ENCODE results near the gene STK24. TPM values are rescaled to one million over a fixed set of nuclear protein-coding genes. Genes with fewer than 3 reads are reported as not detected.

The STK24 gene
- polyA plus RNA-seq, 3 donors = 14.2 to 59.8 (median 28.9) TPM

- H3K79me2 ChIP-seq (ENCODE audit: insufficient read depth, low read length) = peaks cover 91% of the 10 kb centered on the region
- H2AFZ ChIP-seq (ENCODE audit: insufficient read depth, low read depth, low read length, poor library complexity, severe bottlenecking) = no peak overlapping the region
- TF ChIP-seq, protein P1, sequence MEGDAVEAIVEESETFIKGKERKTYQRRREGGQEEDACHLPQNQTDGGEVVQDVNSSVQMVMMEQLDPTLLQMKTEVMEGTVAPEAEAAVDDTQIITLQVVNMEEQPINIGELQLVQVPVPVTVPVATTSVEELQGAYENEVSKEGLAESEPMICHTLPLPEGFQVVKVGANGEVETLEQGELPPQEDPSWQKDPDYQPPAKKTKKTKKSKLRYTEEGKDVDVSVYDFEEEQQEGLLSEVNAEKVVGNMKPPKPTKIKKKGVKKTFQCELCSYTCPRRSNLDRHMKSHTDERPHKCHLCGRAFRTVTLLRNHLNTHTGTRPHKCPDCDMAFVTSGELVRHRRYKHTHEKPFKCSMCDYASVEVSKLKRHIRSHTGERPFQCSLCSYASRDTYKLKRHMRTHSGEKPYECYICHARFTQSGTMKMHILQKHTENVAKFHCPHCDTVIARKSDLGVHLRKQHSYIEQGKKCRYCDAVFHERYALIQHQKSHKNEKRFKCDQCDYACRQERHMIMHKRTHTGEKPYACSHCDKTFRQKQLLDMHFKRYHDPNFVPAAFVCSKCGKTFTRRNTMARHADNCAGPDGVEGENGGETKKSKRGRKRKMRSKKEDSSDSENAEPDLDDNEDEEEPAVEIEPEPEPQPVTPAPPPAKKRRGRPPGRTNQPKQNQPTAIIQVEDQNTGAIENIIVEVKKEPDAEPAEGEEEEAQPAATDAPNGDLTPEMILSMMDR (IDR thresholded peaks at IDR 0.05) = no peak
- Mint-ChIP-seq H3K4me3 (no peak overlapping the region), H3K4me1 (peaks cover 37% of the 10 kb centered on the region), H3K36me3 (peaks cover 46 to 51% of the 10 kb centered on the region in 2 donors), H3K9me3 (peaks cover 0 to 2% (median 0%) of the 10 kb centered on the region in 7 donors), H3K27ac (peak overlapping the region in 3 of 7 donors; percentile 21 to 54 (median 46)), H3K27me3 (ENCODE audit: low read depth in 3 of 3) (peaks cover 0 to 5% (median 2%) of the 10 kb centered on the region in 3 donors)
- H3K4me3 ChIP-seq (replicated peaks in 1 of 3; ENCODE audit: low read depth in 2 of 3, low read length in 3 of 3) = no peak overlapping the region
- DNase-seq = peak in 1 of 3 donors; percentile 24
- H4K20me1 ChIP-seq (ENCODE audit: insufficient read depth, low read length) = peaks cover 59% of the 10 kb centered on the region
- intact Hi-C loops (cut with micrococcal nuclease) = no loop called here
- H3K27me3 ChIP-seq (ENCODE audit: control insufficient read depth in 2 of 2, insufficient read depth in 2 of 2, low read length in 2 of 2) = no peaks in the 10 kb centered on the region
- H3K4me2 ChIP-seq (replicated peaks; ENCODE audit: extremely low read depth, low read length, poor library complexity, severe bottlenecking) = no peak overlapping the region
- H3K27ac ChIP-seq (ENCODE audit: low read depth in 1 of 2, low read length in 2 of 2) = peak overlapping the region in 1 of 2 donors; percentile 46
- no peak overlapping the region for H3K9ac ChIP-seq (ENCODE audit: insufficient read depth, low read length, poor library complexity, severe bottlenecking)
- peaks cover 21 to 28% of the 10 kb centered on the region in 2 donors for H3K4me1 ChIP-seq (ENCODE audit: control insufficient read depth in 1 of 2, insufficient read depth in 2 of 2, low read length in 2 of 2)
- WGBS (ENCODE audit: insufficient coverage) = 80% methylated on average over 1 of the region's 12 CpGs
- peaks cover 4 to 37% of the 10 kb centered on the region in 2 donors for H3K36me3 ChIP-seq (replicated peaks in 1 of 2; ENCODE audit: control insufficient read depth in 1 of 2, insufficient read depth in 2 of 2, low read length in 2 of 2)
- H3K9me3 ChIP-seq (replicated peaks in 1 of 2; ENCODE audit: control insufficient read depth in 1 of 2, insufficient read depth in 1 of 2, low read length in 2 of 2) = no peaks in the 10 kb centered on the region
These were observed 72.4 kb downstream of the STK24 start for GRCh38 chr13:98504371-98504963.

DNA sequence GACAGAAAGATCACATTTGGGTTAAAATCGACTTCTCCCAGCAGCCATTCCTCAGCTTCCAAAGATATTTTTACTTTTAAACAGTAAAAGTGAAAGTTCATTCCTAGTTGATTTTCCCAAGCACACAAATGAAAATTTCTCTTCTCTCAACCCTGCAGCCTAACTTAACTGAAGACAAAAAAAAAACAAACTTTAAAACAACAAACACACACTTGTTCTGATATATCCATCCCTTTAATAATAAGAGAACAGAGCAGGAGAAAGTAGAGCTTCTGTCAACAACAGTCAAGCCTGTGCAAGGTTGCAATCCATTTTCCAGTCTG, 72.9 kb downstream of the STK24 start:
- H3K9me3 ChIP-seq (replicated peaks in 1 of 2; ENCODE audit: control insufficient read depth in 1 of 2, insufficient read depth in 1 of 2, low read length in 2 of 2) = no peaks in the 10 kb centered on the region
- no peaks in the 10 kb centered on the region for H3K27me3 ChIP-seq (ENCODE audit: control insufficient read depth in 2 of 2, insufficient read depth in 2 of 2, low read length in 2 of 2)
- TF ChIP-seq, protein P1 (IDR thresholded peaks at IDR 0.05) = no peak
- Mint-ChIP-seq H3K27ac (peak overlapping the region in 5 of 7 donors; percentile 7 to 60 (median 21)), H3K4me3 (no peak overlapping the region), H3K27me3 (ENCODE audit: low read depth in 3 of 3) (peaks cover 0 to 5% (median 2%) of the 10 kb centered on the region in 3 donors), H3K36me3 (peaks cover 51 to 56% of the 10 kb centered on the region in 2 donors), H3K4me1 (peaks cover 32% of the 10 kb centered on the region), H3K9me3 (peaks cover 0 to 2% (median 0%) of the 10 kb centered on the region in 7 donors)
- DNase-seq = no peak
- H3K4me2 ChIP-seq (replicated peaks; ENCODE audit: extremely low read depth, low read length, poor library complexity, severe bottlenecking) = no peak overlapping the region
- H3K36me3 ChIP-seq (replicated peaks in 1 of 2; ENCODE audit: control insufficient read depth in 1 of 2, insufficient read depth in 2 of 2, low read length in 2 of 2) = peaks cover 7 to 41% of the 10 kb centered on the region in 2 donors
- no peak overlapping the region for H3K4me3 ChIP-seq (replicated peaks in 1 of 3; ENCODE audit: low read depth in 2 of 3, low read length in 3 of 3)
- H3K9ac ChIP-seq (ENCODE audit: insufficient read depth, low read length, poor library complexity, severe bottlenecking) = no peak overlapping the region
- peaks cover 94% of the 10 kb centered on the region for H3K79me2 ChIP-seq (ENCODE audit: insufficient read depth, low read length)
- H3K4me1 ChIP-seq (ENCODE audit: control insufficient read depth in 1 of 2, insufficient read depth in 2 of 2, low read length in 2 of 2) = peaks cover 21 to 27% of the 10 kb centered on the region in 2 donors
- intact Hi-C loops (cut with micrococcal nuclease) = no loop called here
- no CpG with 5 or more reads among the region's 1 CpG for WGBS (ENCODE audit: insufficient coverage)
- peak overlapping the region in 1 of 2 donors; percentile 46 for H3K27ac ChIP-seq (ENCODE audit: low read depth in 1 of 2, low read length in 2 of 2)
- H4K20me1 ChIP-seq (ENCODE audit: insufficient read depth, low read length) = peaks cover 63% of the 10 kb centered on the region
- H2AFZ ChIP-seq (ENCODE audit: insufficient read depth, low read depth, low read length, poor library complexity, severe bottlenecking) = no peak overlapping the region
